ENCODE results near the gene SCUBE1.
A peak's percentile ranks its signal among the peaks of the same experiment; 100 is the strongest.

SCUBE1 gene

GRCh38 chr22:43343262-43343669, at the start of gene SCUBE1:
TSS of gene SCUBE1 (minus strand) at chr22:43343372. CDS start at chr22:43343261, 111 bp downstream.
- DNase-seq (ENCODE audit: low read depth), result no peak

DNA sequence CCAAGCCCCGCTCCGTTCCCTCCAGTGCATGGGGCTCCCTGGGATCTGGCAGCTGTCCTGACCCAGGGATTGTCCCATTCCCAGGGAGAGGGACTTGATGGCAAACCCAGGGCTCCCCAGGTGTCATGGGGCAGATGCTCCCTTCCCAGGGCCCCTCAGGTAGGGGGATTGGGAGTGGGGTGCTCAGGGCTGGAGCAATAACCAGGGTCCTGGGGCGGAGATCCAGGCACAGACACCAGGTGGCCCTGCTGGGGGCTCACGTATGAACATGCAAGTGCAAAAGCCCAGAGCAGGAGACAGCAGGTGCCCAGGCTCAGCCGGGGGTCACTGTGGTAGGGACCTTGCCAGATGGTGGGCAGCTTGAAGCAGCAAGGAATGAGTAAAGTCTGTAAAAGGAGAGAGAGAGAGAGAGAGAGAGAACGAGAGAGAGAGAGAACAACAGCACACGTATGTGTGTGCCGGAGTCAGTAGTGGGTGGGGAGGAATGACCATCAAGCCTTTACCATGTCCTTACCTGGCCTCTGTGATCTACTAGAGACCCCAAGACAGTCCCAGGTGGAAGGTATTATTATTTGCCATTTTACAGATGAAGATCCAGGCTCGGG, 49.3 kb upstream of the SCUBE1 start:
- DNase-seq (ENCODE audit: low read depth), result no peak

- DNase-seq (ENCODE audit: low read depth), result no peak
These were observed 48.1 kb upstream of the SCUBE1 start for GRCh38 chr22:43391306-43391705.

GRCh38 chr22:43390872-43391271, 47.7 kb upstream of the SCUBE1 start:
- no peak for DNase-seq (ENCODE audit: low read depth)

DNA sequence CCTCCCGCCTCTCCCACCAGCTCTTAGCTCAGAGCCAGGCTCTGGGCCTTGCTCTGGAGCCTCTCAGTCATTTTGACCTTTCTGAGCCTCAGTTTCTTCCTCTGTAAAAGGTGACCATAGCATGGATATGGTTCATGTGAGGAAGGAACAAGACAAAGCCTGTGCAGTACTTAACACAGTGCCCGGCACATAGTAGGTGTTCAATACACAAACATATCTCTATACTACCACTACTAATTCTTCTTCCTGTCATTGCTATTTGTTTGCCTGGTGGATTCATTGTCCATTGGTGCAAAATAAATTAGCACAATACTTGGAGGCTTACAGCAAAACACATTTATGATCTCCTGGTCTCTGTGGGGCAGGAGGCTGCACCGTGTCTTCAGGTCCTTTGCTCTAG, 47.0 kb upstream of the SCUBE1 start:
- DNase-seq (ENCODE audit: low read depth), result no peak

GRCh38 chr22:43389227-43389836, 46.2 kb upstream of the SCUBE1 start:
- DNase-seq (ENCODE audit: low read depth), result no peak

GRCh38 chr22:43388420-43388851, 45.3 kb upstream of the SCUBE1 start:
- peak; percentile 65 for DNase-seq (ENCODE audit: low read depth)

DNA sequence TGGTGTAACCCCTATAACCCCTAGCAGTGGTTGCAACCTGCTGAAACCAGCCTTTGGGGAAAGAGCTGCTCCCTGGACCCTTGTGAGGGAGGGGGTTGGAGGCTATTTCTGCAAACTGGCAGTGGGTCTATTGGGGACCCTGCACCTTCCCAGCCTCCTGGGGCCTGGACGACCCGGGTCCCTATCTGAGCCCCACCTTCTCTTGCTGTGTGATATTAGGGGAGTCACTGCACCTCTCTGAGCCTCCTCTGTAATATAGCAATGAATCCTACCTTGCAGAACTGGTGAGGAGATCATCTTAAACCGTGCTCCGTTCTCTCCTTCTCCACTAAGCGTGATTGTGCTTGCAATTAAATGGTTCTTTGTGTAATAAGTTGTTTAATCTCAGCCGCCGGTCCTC, 44.6 kb upstream of the SCUBE1 start:
- DNase-seq (ENCODE audit: low read depth), result no peak

- peak; percentile 30 for DNase-seq (ENCODE audit: low read depth)
These were observed 42.8 kb upstream of the SCUBE1 start for GRCh38 chr22:43385770-43386641.

- DNase-seq (ENCODE audit: low read depth), result no peak
These were observed 41.7 kb upstream of the SCUBE1 start for GRCh38 chr22:43384863-43385262.

GRCh38 chr22:43381693-43382092, 38.5 kb upstream of the SCUBE1 start:
- DNase-seq (ENCODE audit: low read depth), result no peak

DNA sequence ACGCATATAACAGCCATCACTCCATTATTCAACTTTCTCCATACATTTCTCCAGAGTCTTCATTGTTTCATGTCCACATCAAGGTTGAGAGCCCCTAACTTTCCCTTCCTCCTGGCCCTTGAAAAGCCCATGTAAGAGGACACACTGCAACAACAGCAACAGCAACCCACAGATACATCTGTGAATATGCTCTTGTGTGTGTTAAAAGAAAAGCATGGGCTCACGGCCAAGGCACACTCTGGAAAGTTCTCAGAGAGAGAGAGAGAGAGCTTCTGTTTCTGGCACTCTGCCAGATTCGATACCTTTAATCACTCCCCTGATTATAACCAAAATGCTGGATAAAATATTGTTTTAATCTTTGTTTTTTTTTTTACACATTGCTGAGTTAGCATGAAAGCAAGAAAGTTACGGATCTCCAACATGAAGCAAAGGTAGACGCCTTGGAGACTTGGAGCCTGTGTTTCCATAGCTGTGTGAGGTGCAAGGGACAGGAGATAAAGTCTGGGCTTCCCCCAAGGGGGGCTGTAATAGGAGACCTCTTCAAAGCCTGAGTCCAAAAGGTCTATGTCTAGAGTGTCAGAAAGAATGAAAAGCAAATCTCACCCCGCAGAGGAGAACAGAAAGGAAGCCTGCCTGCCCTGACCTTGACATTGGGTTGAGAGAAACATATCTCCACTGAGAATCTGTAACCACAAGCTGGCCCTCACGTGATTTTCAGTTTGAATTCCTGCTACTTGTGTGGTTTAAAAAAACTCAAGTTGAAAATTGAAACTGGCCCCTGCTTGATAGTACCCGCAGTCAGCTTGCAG, 34.9 kb upstream of the SCUBE1 start:
- no peak for DNase-seq (ENCODE audit: low read depth)

- DNase-seq (ENCODE audit: low read depth), result no peak
These were observed 34.4 kb upstream of the SCUBE1 start for GRCh38 chr22:43377548-43377895.

DNA sequence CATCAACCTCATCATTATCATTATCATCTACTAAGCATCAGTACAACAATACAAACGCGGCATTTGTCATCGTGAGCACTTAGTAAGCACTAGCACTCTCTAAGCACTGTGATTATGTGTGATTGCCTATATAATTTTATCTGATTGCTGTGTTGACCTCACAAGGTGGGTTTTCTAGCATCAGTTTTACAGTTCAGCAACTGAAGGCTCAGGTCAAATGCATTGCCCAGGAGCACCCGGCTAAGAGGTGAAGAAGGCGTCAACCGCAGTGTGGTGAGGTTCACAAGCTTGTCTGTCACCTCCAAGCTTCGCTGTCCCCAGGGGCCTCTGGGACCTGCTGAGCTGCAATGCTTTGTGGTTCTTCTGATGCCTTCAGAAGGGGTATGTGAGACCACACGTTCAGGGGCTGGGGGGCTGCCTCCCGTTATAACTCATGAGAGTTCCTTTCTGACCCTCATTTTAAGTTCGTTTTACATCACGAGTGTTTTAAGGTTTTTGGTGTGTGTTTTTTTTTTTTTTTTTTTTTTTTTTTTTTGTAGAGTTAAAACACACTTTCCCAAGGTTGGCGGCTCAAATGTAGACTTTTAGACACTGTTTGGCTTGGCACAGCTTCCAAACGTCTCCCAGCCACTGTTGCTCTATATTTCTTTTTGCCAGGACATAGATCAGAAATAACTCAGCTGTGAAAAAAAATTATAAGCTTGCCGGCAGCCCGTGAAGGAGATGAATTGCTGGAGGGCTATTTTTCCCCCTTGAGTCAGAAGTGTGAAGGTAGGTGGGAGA, 33.8 kb upstream of the SCUBE1 start:
- DNase-seq (ENCODE audit: low read depth), result peak; percentile 10

GRCh38 chr22:43375951-43376455, 32.8 kb upstream of the SCUBE1 start:
- DNase-seq (ENCODE audit: low read depth), result no peak

- no peak for DNase-seq (ENCODE audit: low read depth)
These were observed 26.9 kb upstream of the SCUBE1 start for GRCh38 chr22:43370036-43370435.

- DNase-seq (ENCODE audit: low read depth), result no peak
These were observed 22.7 kb upstream of the SCUBE1 start for GRCh38 chr22:43365715-43366440.

GRCh38 chr22:43364169-43364435, 20.9 kb upstream of the SCUBE1 start:
- no peak for DNase-seq (ENCODE audit: low read depth)

GRCh38 chr22:43363315-43364168, 20.4 kb upstream of the SCUBE1 start:
- DNase-seq (ENCODE audit: low read depth), result no peak

- no peak for DNase-seq (ENCODE audit: low read depth)
These were observed 17.4 kb upstream of the SCUBE1 start for GRCh38 chr22:43360576-43360975.
